ENCODE results near the gene BEND7.

DNA sequence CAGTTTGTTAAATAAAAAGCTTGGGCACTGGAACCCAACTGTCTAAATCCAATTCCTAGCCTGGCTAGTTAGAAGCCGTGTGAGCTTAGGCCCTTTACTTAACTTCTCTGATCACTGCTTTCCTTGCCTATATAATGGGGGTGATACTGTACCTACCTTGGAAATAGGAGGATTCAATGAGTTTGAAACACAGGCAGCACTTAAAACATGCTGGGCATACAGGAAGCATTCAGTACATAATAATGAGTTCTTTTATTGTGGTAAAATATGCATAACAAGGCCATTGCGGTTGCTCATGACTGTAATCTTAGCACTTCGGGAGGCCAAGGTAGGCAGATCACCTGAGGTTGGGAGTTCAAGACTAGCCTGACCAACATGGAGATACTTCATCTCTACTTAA lies 133.3 kb downstream of the BEND7 start:
- TF ChIP-seq, protein P1, sequence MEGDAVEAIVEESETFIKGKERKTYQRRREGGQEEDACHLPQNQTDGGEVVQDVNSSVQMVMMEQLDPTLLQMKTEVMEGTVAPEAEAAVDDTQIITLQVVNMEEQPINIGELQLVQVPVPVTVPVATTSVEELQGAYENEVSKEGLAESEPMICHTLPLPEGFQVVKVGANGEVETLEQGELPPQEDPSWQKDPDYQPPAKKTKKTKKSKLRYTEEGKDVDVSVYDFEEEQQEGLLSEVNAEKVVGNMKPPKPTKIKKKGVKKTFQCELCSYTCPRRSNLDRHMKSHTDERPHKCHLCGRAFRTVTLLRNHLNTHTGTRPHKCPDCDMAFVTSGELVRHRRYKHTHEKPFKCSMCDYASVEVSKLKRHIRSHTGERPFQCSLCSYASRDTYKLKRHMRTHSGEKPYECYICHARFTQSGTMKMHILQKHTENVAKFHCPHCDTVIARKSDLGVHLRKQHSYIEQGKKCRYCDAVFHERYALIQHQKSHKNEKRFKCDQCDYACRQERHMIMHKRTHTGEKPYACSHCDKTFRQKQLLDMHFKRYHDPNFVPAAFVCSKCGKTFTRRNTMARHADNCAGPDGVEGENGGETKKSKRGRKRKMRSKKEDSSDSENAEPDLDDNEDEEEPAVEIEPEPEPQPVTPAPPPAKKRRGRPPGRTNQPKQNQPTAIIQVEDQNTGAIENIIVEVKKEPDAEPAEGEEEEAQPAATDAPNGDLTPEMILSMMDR (IDR thresholded peaks at IDR 0.05; ENCODE audit: low read depth, low read length, poor library complexity, severe bottlenecking) = no peak
- TF ChIP-seq EZH2phosphoT487 (IDR thresholded peaks at IDR 0.05; ENCODE audit: borderline replicate concordance, low read length) = no peak
